GM12872 (cell line): Measurements from ENCODE around the gene EVL.

Experiments
- TF ChIP-seq, protein P1 (sequence below): IDR thresholded peaks from 3 replicates; pipeline ENCODE4 v1.5.1; 2011; ENCODE audit warnings: low read depth, mild to moderate bottlenecking, low read length, moderate library complexity; ENCODE audit not compliant: insufficient read depth

The EVL gene

DNA sequence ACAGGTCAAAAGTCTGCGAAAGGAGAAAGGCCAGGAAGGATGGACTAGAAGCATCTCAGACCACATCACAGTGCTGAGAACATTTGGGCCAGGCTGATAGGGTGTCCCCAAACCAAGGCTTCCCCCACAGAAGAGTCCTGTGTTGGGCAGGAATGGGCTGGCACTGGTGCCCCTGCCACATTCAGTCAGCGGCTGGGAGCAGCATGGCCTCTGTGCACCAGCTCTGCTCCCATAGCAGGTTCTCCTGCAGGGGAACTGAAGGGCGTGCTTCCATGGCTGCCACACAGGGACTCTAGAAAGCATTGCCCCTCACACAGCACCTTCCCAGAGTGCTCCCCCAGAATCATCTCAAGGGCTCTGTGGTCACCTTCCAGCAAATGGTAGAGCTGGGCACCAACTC, 17.5 kb downstream of the EVL start:
- TF ChIP-seq, protein P1, sequence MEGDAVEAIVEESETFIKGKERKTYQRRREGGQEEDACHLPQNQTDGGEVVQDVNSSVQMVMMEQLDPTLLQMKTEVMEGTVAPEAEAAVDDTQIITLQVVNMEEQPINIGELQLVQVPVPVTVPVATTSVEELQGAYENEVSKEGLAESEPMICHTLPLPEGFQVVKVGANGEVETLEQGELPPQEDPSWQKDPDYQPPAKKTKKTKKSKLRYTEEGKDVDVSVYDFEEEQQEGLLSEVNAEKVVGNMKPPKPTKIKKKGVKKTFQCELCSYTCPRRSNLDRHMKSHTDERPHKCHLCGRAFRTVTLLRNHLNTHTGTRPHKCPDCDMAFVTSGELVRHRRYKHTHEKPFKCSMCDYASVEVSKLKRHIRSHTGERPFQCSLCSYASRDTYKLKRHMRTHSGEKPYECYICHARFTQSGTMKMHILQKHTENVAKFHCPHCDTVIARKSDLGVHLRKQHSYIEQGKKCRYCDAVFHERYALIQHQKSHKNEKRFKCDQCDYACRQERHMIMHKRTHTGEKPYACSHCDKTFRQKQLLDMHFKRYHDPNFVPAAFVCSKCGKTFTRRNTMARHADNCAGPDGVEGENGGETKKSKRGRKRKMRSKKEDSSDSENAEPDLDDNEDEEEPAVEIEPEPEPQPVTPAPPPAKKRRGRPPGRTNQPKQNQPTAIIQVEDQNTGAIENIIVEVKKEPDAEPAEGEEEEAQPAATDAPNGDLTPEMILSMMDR, result no peak

DNA sequence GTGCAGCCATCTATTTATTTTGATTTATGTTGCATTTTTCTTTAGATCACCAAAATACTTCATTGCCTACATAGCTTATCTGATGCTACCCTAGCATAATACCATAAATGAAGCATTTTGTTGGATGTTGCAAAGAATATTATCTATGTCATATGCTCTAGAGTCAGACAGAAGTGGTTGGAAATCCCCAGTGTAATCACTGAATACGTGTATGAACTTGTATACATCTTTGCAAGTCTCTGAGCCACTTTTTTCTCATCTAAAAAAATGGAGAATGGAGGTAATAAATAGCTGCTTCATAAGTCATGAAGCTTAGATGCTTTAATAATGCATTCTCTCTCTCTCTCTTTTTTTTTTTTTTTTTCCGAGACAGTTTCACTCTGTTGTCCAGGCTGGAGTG, 18.5 kb downstream of the EVL start:
- TF ChIP-seq, protein P1, result no peak

DNA sequence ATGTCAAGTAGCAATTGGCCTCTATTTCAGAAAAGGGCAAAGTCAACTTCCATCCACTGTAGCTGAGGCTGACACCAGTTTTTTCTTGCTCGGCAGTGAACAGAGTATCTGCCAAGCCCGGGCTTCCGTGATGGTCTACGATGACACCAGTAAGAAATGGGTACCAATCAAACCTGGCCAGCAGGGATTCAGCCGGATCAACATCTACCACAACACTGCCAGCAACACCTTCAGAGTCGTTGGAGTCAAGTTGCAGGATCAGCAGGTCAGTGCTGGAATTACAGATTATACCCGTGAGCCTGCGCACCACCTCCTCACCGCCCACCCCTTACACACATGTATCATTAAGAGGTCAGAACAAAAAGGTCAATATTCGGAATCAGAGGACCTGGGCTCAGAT, 19.4 kb downstream of the EVL start:
- TF ChIP-seq, protein P1, result no peak

DNA sequence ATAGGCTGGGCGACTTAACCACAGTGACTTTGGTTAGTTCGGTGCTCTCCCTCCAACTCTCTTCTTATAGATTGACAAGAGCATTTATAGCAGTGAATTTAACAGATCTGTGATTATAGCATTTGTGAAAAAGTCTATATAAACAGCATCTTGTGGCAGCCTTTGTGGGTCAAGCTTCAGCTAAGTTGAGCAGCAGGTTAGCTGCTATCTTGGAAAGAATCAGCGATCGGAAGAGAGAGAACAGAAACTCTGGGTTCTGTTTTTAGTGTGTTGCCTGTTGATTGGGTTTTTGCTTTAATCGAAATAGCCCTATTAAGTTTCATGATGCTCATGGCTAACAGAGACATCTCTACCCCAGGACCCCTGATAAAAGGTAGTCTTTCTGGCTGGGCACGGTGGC, 20.2 kb downstream of the EVL start:
- TF ChIP-seq, protein P1, result no peak

DNA sequence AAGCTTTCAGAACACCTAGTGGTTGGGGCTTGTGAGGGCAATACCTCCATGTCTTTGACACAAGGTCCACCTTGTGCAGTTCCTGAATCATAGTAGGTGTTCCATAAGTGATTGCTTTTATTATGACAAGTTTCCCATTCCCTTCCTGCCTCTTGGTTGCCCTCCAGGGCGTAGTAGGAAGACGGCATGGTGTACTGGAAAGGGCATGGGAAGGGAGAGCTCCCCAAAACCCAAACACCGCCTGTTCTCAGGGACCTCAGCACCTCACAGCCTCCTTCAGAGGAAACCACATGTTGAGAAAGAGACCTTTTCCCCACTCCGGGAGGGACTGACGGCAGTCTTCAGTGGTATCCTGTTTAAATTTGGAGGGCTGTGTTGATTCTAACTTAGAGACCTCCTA, 21.1 kb downstream of the EVL start:
- TF ChIP-seq, protein P1, result no peak

DNA sequence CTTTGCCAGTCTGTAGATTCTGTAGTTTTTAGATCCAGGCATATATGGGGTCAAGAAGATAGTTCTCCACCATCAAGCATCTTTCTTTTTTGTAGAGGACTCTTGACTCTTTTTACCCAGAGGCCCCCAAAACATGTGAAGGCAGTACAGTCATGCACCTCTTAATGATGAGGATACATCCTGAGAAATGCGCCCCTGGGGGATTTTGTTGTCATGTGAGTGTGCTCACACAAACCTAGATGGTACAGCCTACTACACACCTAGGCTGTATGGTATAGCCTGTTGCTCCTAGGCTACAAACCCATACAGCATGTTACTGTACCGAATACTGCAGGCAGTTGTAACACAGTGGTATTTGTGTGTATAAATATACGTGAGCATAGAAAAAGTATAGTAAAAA, 23.0 kb downstream of the EVL start:
- TF ChIP-seq, protein P1, result no peak

DNA sequence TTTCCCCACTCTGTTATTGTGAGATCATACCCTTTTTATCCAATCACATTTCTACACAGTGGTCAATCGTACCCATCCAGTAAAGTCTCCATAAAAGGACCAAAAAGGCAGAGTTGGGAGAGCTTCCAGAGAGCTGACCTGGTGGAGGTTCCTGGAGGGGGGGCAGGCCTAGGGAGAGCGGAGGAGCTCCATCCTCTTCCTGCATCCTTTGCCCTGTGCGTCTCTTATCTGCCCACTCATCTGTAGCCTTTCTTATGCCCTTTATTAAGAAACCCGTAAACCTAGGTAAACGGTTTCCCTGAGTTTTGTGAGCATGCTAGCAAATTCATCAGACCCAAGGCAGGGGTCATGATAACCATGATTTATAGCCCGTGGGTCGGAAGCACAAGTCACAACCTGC, 26.2 kb downstream of the EVL start:
- TF ChIP-seq, protein P1, result no peak

DNA sequence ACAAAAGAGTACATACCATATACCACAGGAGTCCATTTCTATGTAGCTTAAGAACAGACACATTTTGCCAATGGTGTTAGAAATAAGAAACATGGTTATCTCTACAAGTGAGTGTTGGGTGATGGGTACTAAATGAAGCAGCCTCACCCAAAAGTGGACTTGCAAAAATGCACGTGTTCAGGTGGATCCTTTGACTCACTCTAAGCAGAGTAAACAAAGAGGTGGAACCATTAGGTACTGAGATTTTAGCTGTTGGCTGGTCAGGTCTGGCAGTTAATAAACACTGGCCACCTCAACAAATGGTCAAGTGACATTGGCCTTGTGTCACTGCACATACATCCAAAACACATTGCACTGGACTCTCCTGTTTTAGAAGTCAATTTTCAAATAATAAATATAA, 27.6 kb downstream of the EVL start:
- TF ChIP-seq, protein P1, result no peak
